ENCODE results near the gene ZNF691. TPM values are rescaled to one million over a fixed set of nuclear protein-coding genes. Genes with fewer than 3 reads are reported as not detected.

Gene ZNF691
- polyA plus RNA-seq, 1 of the 3 experiments (the other 2 are of a cell fraction) = 7.2 TPM

DNA sequence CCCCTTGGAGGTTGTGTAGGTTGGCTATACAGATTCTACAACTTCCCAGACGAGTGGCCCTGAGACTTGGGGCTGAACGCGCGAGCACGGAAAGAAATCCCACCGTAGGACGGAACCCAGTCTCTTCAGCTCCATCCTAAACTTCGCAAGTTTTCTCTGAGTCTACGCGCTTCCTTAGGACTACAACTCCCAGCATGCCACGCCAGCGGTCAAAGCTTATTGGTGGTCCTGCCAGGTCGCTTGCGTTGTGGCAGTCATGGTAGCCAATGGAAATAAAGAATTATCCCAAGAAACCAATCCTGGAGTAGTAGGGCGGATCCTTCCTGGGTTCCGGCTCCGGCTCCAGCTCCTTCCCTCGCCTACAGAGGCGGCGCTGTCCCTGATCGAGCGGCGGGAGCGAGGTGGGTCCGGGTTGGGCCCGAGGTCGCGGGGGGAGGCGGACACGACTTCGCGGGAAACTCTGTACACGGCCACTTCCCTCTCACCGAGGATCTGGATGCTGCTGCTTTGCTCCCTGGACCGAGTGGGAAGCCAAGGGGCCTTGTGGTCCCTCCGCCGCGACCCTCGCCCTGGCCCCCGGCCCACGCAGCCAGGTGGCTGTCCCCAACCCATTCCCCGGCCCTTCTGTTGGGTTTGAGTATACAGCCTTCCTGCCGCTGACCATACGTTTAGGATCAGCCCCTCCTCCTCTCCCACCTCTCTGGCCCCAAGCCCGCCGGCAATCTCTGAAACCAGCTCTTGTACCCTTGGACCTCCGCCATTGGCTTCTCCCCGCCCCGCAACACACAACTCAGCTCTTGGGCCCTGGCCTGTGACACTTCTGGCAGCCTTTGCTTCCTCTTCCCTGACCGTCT is at the start of gene ZNF691 (continued):
- TF ChIP-seq, protein P1, sequence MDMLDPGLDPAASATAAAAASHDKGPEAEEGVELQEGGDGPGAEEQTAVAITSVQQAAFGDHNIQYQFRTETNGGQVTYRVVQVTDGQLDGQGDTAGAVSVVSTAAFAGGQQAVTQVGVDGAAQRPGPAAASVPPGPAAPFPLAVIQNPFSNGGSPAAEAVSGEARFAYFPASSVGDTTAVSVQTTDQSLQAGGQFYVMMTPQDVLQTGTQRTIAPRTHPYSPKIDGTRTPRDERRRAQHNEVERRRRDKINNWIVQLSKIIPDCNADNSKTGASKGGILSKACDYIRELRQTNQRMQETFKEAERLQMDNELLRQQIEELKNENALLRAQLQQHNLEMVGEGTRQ (IDR thresholded peaks at IDR 0.05; ENCODE audit: borderline replicate concordance, low read depth, low read length) = no peak
- TF ChIP-seq FOXM1 (IDR thresholded peaks at IDR 0.05; ENCODE audit: low read depth) (no peak), FOSL2 (IDR thresholded peaks at IDR 0.05; ENCODE audit: borderline replicate concordance, low read depth) (no peak), FOXJ3 (CRISPR knock-in tag; IDR thresholded peaks at IDR 0.05) (no peak), JUND (IDR thresholded peaks at IDR 0.05) (no peak), GATA2 (CRISPR knock-in tag; IDR thresholded peaks at IDR 0.05) (no peak), RCOR1 (IDR thresholded peaks at IDR 0.05; ENCODE audit: low read length) (peak; percentile 36; the same call in 1 of the 2 replicates), POLR2AphosphoS5 (IDR thresholded peaks at IDR 0.05; ENCODE audit: low read depth, low read length) (peak; percentile 73), MEF2A (IDR thresholded peaks at IDR 0.05; ENCODE audit: borderline replicate concordance, low read depth) (no peak), RFX5 (IDR thresholded peaks at IDR 0.05; ENCODE audit: low read length) (peak; percentile 37; the same call in 1 of the 2 replicates), ELF1 (IDR thresholded peaks at IDR 0.05) (peak; percentile 79)
- TF ChIP-seq, protein P2, sequence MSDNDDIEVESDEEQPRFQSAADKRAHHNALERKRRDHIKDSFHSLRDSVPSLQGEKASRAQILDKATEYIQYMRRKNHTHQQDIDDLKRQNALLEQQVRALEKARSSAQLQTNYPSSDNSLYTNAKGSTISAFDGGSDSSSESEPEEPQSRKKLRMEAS (IDR thresholded peaks at IDR 0.05; ENCODE audit: low read depth) = peak; percentile 66
- TF ChIP-seq, protein P3, sequence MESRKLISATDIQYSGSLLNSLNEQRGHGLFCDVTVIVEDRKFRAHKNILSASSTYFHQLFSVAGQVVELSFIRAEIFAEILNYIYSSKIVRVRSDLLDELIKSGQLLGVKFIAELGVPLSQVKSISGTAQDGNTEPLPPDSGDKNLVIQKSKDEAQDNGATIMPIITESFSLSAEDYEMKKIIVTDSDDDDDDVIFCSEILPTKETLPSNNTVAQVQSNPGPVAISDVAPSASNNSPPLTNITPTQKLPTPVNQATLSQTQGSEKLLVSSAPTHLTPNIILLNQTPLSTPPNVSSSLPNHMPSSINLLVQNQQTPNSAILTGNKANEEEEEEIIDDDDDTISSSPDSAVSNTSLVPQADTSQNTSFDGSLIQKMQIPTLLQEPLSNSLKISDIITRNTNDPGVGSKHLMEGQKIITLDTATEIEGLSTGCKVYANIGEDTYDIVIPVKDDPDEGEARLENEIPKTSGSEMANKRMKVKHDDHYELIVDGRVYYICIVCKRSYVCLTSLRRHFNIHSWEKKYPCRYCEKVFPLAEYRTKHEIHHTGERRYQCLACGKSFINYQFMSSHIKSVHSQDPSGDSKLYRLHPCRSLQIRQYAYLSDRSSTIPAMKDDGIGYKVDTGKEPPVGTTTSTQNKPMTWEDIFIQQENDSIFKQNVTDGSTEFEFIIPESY (IDR thresholded peaks at IDR 0.05; ENCODE audit: borderline replicate concordance, low read depth) = no peak

DNA sequence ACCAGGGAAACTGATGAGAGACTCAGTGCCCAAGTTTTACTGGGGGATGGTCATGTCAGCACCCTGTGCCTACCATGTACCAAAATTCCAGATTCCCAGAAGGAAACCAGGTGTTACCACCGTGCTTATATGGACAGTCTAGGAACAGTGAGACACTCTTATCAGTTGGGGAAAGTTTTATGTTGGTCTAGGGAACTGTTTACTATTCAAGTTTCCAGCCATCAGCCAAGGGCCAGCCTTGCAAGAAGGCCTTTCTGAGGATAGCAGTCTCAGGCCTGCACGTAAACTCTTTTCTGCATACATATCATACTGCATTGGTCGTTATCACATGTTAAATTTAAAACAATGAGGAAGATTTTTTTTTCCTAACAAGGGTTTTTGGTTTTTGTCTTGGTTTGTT is 49.0 kb upstream of the ZNF691 start:
- Histone ChIP-seq H3K4me2 (no peak overlapping the region), H3F3A (replicated peaks; ENCODE audit: insufficient read depth) (no peaks in the 10 kb centered on the region), H3K4me3 (ENCODE audit: low read depth in 2 of 2, low read length in 1 of 2) (no peak overlapping the region), H2AFZ (ENCODE audit: low read depth) (no peak overlapping the region), H3K9ac (no peak overlapping the region), H3K79me2 (ENCODE audit: insufficient read depth) (no peaks in the 10 kb centered on the region), H3K27ac (ENCODE audit: low read depth in 2 of 2, low read length in 1 of 2) (no peak overlapping the region), H3K4me1 (ENCODE audit: control insufficient read depth in 1 of 2, insufficient read depth in 2 of 2, low read depth in 1 of 2, low read length in 1 of 2) (no peaks in the 10 kb centered on the region; a peak in 1 of 4 replicates), H4K20me1 (ENCODE audit: insufficient read depth) (no peaks in the 10 kb centered on the region), H3K36me3 (replicated peaks in 1 of 2; ENCODE audit: control insufficient read depth in 1 of 2, insufficient read depth in 2 of 2, low read length in 1 of 2) (no peaks in the 10 kb centered on the region), H3K9me2 (no peaks in the 10 kb centered on the region), H3K9me3 (no peaks in the 10 kb centered on the region), H3K27me3 (ENCODE audit: insufficient read depth) (no peaks in the 10 kb centered on the region)
- no peak for DNase-seq
- CTCF ChIA-PET = interaction anchor here (0.6 to 1.9 kb wide), 2 partner anchors 115 to 277 kb away, joined by 3 to 6 read pairs; no protein-coding TSS in a partner anchor
- POLR2A ChIA-PET = no interaction called here
- WGBS (ENCODE audit: low lambda C conversion rate) = 83% methylated on average over 3 of the region's 3 CpGs
- TF ChIP-seq EZH2phosphoT487 (IDR thresholded peaks at IDR 0.05; ENCODE audit: borderline replicate concordance, low read depth) (no peak), RCOR1 (IDR thresholded peaks at IDR 0.05; ENCODE audit: low read length) (no peak), TEAD4 (IDR thresholded peaks at IDR 0.05; ENCODE audit: borderline replicate concordance, insufficient read depth) (no peak), YY1 (IDR thresholded peaks at IDR 0.05; ENCODE audit: low read depth) (no peak), SMC3 (IDR thresholded peaks at IDR 0.05; ENCODE audit: low read depth, low read length) (no peak), GABPA (IDR thresholded peaks at IDR 0.05; ENCODE audit: low read depth) (no peak), EP300 (IDR thresholded peaks at IDR 0.05; ENCODE audit: borderline replicate concordance in 1 of 2, low read depth in 1 of 2, low read length in 1 of 2) (no peak), SIN3A (IDR thresholded peaks at IDR 0.05; ENCODE audit: borderline replicate concordance, low read depth, low read length) (no peak), MXI1 (IDR thresholded peaks at IDR 0.05; ENCODE audit: low read depth, low read length) (no peak), FOXJ3 (CRISPR knock-in tag; IDR thresholded peaks at IDR 0.05) (no peak)
- TF ChIP-seq, protein P4, sequence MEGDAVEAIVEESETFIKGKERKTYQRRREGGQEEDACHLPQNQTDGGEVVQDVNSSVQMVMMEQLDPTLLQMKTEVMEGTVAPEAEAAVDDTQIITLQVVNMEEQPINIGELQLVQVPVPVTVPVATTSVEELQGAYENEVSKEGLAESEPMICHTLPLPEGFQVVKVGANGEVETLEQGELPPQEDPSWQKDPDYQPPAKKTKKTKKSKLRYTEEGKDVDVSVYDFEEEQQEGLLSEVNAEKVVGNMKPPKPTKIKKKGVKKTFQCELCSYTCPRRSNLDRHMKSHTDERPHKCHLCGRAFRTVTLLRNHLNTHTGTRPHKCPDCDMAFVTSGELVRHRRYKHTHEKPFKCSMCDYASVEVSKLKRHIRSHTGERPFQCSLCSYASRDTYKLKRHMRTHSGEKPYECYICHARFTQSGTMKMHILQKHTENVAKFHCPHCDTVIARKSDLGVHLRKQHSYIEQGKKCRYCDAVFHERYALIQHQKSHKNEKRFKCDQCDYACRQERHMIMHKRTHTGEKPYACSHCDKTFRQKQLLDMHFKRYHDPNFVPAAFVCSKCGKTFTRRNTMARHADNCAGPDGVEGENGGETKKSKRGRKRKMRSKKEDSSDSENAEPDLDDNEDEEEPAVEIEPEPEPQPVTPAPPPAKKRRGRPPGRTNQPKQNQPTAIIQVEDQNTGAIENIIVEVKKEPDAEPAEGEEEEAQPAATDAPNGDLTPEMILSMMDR (IDR thresholded peaks at IDR 0.05) = no peak
- TF ChIP-seq, protein P5, sequence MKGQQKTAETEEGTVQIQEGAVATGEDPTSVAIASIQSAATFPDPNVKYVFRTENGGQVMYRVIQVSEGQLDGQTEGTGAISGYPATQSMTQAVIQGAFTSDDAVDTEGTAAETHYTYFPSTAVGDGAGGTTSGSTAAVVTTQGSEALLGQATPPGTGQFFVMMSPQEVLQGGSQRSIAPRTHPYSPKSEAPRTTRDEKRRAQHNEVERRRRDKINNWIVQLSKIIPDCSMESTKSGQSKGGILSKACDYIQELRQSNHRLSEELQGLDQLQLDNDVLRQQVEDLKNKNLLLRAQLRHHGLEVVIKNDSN (IDR thresholded peaks at IDR 0.05; ENCODE audit: borderline replicate concordance, low read depth) = no peak
- TF ChIP-seq, protein P3 (IDR thresholded peaks at IDR 0.05; ENCODE audit: borderline replicate concordance, low read depth) = no peak
